GM21528 (cell line): ENCODE measurements around the gene PRKAG1.

Experiments
- ATAC-seq: cut with Tn5 transposase; IDR thresholded peaks from one replicate; pipeline ENCODE4 v1.9.1; 2021; ENCODE audit warnings: mild to moderate bottlenecking, moderate library complexity; ENCODE audit not compliant: unreplicated experiment, low FRiP score

PRKAG1 gene

DNA sequence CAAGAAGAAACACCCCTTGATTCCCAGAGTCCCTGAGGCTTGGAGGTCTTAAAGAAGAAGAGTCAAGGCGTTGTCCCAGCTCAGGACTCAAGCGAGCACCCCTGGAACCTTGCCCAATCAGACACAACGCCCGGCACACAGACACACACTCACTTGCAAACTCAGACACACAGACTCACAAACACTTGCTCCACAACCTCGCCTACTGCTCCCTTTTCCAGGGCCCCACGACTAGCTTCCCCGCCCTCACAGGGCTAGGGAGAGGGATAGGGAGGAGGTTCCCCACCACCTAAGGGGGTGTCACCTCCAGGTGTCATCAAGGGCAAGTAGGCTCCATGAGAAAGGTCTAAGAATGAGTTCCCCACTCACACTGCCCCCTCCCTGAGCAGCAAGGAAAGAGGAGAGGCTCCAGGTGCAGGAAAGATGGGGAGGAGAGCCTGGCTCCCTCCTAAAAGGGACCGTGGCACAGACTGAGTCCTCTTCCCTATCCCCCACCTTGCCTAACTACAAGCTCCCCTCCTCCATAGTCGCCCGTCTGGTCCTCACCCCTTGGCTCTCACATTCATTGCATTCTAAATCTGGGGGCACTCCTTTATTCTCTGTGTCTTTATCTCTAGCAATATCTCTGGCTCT is 47.8 kb downstream of the PRKAG1 start:
- ATAC-seq = no peak

DNA sequence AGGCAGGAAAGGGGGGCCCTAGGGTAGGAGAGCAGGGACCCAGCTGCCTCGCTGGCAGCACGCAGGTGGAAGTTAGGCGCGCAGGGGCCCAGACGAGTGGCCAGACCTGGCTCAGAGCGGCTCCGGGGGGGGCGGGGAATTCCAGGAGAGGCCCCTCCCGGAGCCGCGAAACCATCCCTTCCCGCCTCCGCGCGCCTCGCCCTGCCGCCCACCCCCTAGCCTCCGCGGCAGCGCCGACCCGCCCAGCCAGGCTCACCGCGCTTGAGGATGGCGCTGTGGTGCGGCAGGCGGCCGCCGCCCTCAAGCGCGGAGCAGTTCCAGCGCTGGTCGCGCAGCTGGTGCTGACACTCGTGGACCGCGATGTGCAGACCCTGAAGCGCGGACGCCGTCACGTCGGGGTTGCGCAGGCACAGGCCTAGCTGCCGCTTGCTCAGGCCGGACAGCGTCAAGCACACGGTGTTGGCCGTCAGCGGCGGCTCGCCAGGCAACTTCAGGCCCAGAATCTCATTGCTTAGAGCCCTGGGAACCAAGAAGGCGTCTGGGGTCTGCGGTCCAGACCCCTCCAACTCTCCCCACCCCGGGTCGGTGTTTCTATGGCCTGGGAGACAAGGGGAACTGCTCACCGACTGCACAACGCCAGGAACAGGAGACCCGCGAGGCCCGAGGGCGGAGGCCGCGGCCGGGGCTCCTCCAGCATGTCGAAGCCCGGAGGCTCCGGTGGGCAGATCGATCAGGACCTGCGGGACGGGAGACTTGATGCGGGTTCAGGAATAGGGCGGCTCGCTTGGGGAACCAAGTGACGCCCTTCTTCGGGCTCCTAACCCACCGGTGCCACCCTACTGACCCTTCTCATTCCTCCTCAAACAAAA is 48.5 kb downstream of the PRKAG1 start:
- ATAC-seq = no peak

DNA sequence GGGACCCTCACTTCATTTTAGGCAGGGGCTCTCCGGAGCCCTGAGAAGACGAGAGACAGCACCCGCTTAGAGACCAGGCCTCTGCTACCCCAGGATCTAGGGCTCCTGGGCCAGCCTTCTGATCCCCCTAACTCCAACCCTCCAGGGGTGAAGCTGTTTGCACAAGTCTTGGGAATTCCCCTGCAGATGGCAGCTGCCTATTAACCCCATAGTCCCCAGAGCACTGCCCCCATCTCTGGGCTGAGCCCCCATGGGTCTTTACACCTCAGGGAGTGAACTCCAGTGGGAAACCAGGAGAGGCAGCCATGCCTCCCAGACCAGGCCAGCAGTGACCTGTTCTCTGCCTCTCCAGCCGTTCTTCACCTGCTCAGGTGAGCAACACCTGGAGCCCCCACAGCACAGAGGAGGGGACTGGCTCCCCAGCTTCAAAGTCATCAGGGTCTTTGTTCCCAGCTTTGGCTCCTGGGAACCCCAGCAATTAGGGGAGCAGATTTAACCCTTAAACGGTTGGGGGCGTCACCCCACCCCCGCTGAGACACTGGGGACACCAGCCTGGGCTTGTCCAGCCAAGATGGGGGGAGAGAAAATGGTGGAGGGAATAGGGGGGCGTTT is 49.3 kb downstream of the PRKAG1 start:
- no peak for ATAC-seq

DNA sequence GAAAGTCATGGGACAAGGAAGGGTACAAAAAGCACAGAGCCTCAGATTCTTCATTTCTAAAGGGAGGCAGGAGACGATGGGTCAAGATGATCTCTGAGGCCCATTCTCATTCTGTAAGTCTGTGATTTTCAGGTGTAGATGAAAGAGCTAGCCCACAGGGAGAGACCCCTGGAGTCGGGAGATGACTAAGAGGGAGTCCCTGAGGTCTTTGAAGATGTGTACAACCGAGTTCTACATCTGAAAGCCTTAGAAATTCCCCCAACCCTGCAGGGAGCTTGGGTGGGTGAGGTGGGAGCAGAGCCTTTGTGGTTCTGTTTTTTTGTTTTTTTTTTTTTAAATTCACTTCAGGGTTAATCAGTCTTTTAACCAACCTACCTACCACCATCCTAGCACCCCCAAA is 50.1 kb downstream of the PRKAG1 start:
- no peak for ATAC-seq

DNA sequence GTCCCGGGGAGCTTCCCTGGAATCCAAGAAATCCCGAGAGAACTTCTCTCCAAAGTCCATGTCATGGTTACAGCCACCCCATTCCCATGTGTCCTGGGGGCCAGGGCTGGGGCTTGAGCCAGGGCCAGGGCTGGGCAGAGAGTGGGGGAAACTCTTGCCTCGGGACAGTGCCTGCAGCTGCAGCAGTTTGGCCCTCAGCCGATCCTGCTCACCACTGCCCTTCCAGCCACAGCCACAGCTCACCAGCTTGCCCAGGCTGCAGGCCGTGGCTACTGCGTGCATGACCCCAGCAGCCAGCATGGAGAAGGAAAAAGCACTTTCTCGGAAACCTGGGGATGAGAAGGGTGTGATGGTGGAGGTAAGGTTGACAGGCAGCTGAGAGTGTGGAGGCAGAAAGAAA is 50.6 kb downstream of the PRKAG1 start:
- ATAC-seq = no peak

DNA sequence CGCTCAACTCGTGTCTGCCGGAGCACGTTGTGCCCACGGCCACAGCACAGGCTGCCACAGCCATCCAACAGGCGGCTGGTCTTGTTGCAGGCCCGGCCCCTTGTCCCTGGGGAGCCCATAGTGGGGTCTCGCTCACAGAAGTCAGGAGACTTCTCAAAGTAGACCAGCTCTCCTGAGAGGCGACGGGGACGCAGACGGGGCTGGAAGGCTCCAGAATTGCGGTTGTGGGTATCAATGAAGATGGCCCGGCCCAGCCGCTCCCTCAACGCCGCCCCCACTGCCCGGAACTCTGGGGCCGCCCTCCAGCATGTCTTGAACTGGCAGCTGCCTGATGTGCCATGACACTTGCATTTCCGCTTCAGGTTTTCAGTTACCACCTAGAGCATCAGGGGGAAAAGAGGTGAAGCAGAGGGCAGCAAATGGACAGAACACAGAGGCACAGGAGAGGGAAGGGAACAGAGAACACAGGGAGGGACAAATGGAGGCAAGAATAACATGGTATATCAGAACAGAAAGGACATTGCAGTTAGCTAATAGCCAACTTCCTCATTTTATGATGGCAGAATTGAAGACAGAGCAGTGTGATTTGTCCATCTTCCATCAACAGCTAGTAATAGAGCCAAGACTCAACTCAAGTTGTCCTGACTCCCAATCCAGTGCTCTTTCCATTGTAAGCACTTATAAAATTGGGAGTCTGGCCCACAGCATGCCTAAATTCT is 52.2 kb downstream of the PRKAG1 start:
- no peak for ATAC-seq

DNA sequence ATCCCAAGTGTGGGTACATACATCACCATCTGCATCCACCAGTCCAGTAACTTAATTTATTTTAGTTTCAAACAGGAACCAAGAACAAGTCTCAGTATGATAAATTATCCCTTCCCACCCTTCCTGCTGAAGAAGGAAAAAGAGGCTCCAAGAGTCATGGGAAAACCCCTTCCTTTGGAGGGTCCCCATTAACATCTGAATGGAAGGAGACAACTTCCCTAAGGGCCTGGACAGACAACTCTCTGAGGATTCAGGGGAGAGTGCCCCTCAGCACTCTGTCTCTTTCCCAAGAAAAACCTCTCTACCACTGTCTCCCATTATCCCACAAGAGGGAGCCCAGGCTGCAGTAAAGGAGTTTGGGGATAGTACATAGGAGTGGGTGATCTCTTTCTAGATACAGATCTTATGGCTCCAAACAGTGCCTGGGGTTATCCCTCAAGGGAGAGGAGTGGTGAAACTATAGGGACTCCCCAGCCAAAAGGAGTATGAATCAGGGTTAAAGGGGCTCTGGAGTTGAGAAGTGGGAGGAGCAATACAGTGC is 53.2 kb downstream of the PRKAG1 start:
- ATAC-seq = no peak

DNA sequence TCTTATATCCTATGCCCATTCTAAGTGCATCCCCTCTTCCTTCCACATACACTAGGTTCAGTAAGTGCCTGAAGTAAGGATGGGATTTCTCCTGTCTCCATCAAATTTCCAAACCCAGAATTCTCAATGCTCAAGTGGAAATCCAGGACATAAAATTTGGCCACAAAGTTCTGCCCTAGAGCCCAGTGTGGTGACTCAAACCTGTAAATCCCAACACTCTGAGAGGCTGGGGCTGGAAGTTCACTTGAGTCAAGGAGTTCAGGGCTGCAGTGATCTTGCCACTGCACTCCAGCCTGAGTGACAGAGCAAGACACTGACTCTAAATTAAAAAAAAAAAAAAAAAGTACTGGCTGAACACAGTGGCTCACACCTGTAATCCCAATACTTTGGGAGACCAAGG is 56.8 kb downstream of the PRKAG1 start:
- ATAC-seq = no peak

DNA sequence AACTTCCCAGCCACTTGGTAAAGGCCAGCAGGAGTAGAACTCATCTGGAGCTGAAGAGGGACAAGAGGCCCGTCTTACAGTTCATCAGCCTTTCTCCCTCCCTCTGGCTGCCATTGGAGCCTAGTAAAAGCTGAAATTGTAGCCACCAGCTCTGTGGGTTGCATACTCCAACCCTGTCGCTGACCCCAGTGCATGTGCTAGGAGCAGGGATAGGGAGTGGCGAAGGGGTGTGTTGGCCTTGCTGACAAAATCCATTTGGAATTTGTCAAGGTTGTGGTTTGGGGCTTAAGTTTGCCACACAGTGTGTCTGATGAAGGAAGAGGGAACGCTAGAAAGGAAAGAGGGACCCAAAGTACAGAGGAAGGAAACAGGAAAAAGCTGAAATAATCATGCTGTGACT is 57.2 kb downstream of the PRKAG1 start:
- no peak for ATAC-seq

DNA sequence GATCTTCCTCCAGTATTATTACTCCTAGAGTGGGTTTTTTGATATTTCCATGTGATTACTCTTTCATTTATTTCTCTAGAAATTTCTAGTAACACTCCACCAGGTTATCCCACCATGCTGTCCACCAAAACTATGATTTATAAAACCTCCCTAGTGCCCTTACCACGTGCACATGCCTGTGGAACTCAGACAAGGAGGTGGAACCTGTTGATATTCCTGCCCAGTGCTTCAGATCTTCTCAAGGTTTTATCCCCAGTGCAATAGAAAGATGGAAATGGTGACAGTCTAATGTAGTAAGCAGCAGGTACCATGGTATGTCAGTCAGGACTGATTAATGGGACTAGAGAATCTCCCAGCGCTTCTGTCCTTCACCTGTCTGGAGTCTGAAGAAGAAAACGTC is 57.7 kb downstream of the PRKAG1 start:
- ATAC-seq = no peak

DNA sequence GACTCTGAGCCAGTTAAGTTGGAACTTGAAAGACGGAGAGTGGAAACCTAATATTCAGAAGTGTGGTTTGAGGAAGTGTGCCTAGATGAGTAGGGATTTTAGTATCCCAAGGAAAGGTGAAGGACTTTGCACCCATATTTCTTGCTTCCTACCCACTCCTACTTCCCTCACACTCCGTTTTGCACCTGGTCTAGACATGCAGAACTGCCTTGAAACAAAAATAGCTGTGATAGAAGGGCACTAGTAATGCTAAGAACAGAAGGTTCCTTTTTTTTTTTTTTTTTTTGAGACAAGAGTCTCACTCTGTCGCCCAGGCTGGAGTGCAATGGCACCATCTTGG is 60.6 kb downstream of the PRKAG1 start:
- no peak for ATAC-seq

DNA sequence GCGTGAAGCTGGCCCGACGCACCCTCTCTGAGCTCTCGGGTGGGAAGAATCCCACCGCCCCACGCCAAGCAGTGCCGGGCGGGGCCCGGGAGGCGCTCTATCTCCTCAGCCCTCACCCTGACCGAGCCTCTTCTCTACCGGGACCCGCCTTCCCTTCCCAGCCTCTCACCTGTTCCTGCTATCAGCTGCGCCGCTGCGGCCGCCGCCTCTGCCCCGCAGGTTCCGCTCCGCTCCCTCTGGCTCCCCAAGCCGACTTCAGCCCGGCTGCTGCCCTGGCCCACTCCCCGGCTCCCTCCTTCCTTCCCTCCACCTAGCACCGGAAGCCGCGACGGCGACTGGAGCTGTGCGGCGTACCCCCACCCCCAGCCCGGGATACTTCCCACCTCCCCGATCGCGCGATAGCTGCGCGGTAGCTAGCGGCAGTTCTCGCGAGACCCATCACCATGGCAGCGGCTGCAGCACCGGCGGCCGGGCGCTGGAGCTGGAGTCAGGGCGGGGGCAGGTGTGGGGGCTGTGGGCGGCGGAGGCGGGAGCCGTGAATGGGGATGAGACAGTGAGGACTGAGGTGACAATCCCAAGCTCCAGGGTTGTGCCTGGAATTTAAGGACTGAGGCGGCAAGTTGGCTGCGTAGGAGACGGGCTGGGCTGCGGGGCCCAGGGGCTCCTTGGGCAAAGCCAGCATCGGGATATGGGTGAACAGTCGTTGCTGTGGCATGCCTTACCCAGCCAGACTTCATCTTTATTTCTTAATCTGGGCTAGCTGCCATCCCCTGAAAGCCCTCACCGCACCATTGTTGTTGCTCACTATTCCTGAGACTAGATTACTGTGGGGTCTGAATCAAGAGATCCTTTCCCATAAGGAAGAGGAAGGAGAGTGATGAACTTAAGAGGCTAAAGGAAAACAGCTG is 61.2 kb downstream of the PRKAG1 start, which contains the start of gene ARF3:
Gene ARF3, minus strand, starts transcription at position 347 of the 908 bp plus-strand sequence. CDS start 16,392 bp downstream, outside the sequence.
- peak; percentile 84 for ATAC-seq

DNA sequence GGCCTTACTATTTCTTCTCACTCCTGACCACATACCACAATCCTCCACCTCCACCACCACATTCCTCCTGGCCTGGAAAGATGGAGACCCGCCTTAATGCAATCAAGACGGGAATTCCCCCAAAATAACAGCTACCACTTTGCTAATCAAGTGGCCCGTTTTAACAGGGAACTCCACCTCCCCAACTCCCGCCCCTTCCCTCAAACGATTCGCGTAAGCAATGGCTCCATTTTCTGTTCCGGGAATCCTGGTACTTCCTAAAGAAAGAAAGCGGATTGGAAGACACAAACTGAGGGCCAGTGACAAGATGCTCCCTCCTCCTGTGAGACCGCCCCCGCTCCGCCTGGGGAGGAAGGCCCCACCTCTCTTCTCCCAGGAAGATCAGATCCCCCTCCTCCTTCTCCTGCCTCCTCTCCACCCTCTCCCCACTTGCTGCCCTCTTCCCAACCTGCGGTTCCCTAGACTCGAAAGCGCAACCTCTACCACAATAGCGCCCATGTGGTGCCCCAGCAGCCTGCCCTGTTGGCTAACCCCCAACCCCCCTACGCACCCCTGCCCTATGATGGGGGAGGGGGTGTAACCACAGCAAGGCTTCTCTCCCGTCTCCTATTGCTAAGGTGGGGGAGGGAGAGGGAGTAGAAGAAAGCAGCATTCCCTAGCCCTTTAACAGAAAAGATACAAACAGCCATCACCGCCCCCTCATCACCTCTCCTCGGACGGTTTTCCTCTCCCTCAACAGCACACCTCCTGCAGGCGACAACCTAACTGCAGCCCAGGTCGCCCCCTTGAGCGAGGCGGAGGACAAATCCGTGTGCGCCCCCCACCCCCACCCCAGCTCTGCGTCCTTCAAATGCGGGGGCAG is 62.1 kb downstream of the PRKAG1 start:
- ATAC-seq = peak; percentile 15

DNA sequence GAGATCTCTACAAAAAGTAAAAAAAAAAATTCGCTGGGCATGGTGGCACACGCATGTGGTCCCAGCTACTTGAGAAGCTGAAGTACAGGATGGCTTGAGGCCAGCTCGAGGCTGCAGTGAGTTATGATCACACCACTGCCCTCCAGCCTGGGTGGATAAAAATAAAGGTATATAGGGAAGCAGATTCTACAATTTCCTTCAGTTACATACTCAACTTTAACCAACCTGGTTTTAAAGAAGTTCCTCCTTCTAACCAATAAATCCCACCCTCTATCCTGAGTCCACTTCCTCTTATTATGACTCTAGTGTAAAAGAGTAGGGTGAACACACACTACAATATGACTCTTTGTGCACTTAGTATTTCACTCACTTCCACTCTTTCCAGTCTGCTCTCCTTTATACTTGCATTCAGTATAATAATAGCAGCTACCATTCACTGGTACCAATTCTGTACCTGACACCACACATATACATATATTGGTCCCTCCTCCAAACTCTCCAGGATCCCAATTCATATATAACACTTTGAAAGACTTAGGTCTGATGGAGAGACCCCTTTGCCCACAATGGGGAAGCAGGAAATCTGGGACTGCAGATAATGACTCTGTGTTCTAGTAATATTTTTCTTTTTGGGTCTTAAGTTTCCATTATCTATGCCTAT is 63.6 kb downstream of the PRKAG1 start:
- ATAC-seq = no peak

DNA sequence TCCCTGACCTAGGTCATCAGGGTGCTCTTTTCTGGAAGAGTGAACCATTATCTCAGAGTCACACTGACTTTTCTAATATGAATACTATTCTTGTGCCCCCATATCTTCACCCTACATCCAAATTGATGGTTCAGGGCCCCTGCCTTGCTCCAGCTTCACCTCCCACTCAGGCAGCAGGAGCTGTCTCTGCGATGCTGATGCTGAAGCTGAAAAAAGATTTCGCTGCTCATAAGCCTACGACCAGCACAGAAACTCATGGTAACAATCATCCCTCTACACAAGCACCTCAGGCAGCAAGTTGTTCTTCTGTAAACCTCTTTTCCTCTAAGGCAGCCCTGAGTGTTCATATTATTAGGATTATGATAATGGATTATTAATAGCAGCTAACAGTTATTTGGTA is 64.5 kb downstream of the PRKAG1 start:
- no peak for ATAC-seq

DNA sequence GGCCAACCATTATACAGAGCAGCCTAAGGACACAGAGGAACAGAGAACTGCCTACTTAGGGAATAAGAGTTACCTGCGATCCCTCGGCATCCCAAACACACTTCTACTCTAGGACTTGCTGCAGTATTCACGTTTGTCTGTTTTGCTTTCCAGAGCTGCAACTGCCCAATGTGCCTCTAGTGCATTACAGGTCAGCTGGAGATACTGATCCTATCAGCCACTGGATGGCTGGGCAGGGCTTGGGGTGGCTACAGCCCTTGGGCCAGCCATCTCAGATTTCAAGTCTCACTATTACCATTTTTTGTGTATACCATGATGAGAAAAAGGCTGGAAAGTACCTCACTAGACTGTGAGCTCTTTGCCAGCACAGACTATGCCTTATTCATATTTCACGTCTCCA is 65.9 kb downstream of the PRKAG1 start:
- ATAC-seq = no peak
